Eye (tissue), 1 donor: ENCODE measurements around the gene UBXN2A.

ENCODE experiments used
- DNase-seq: peaks from one replicate; pipeline ENCODE4 v3.0.0-alpha.2; 2015

Gene UBXN2A

GRCh38 chr2:24047703-24048033, 107.4 kb downstream of the UBXN2A start:
- DNase-seq = no peak

DNA sequence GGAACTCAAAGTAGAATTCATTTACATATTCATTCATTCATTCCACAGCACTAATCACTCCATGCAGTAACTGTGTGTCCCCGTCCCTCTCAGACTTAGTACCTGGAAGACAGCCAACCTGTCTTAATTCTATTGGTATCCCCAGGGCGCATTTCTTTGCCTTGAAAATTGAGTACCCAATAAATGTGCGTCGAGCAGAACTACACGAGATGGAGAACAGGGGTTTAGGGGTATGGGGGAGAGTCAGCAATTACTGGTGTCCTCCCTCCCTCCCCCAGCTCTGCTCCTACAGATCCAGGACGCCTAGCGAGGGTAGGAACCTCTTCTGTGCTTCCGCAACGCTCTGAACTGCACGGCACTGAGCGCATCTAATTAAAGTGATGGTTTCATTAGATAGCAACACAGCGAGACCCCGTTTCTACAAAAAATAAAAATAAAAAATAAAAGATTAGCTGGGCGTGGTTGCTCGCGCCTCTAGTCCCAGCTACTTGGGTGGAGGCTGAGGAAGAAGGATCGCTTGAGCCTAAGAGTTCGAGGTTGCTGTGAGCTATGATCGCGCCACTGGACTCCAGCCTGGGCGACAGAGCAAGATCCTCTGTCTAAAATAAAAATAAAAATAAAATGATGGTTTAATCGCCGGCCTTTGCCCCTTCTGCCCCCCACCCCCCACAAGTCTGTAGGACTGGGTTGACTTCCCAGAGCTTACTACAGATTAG, 108.7 kb downstream of the UBXN2A start:
- peak; percentile 25 for DNase-seq

GRCh38 chr2:24049485-24050021, 109.3 kb downstream of the UBXN2A start, which contains the start of gene FKBP1B:
TSS of gene FKBP1B (plus strand) at chr2:24049741. CDS start at chr2:24049850, 109 bp downstream.
- DNase-seq = peak; percentile 81

DNA sequence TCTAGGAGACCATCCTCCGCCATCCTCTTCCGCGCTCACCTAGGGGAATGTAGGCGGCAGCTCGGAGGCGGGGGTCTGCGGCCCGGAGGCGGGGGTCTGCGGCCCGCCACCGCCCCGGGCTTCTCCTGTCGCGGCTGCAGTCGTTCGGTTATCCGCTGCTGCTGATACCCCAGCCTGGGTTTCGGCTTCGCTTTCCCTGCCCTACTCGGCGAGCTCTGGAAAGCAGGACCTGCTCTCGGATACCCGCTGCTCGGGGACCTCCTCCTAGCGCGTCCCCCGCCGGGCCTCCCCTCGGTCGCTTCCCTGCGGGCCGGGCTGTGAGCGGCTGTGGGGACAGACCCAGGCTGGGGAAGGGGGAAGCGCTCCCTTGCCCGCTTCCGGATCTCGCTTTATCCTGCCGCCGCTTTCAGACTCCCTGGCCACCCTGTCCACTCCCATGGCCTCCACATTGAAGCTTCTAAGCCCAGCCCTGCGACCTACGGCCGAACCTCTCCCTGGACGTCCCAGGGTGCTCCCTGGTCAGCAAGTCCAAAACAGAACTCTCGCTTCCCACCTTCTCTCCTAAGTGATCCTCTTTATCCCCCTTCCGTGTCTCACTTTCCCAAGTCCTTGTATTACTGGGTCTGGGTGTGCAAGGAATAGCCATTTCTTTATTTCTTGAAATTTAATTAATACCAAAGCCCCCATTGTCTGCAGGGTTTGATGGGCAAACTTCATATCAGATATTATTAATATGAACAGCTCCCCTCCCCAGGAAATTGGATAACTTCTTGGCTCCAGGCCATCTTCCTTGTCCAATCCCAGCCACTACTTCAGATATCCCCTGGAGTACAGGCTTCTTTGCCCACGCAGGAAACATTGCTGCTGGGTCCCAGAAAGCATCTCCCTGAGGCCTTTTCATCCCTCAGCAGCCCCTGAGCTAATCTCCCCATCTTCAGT, 110.0 kb downstream of the UBXN2A start:
- peak; percentile 70 for DNase-seq

- no peak for DNase-seq
Measured at GRCh38 chr2:24051833-24052232, 111.6 kb downstream of the UBXN2A start.

DNA sequence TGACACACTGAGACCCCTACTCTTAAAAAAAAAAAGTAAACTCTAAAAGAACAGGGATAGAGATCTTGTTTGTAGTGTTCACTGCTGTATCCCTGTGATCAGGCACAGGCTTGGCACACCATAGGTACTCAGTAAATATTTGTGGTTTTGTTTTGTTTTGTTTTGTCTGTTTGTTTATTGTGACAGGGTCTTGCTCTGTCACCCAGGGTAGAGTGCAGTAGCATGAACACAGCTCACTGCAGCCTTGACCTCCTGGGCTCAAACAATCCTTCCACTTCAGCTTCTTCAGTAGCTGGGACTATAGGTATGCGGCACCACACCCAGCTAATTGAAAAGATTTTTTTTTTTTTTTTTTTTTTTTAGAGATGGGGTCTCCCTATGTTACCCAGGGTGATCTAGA, 112.7 kb downstream of the UBXN2A start:
- DNase-seq = no peak
